Retinal pigment epithelial cell (primary cell): ENCODE measurements around the gene CDC20B.
"Not testable (repeated sequence)": the region's sequence is repeated elsewhere in the genome, so short reads cannot be mapped to it uniquely, and the experiment has no call there.

Experiments
- DNase-seq: peaks from one replicate; pipeline ENCODE4 v3.0.0-alpha.2; 2010; ENCODE audit warnings: low read depth
- H3K4me3 ChIP-seq: 2 replicates; pipeline ENCODE4 v1.5.1; 2011; ENCODE audit warnings: mild to moderate bottlenecking, low read length, control low read depth, moderate library complexity
- TF ChIP-seq, protein P1 (sequence below): conservative IDR thresholded peaks from 2 replicates; pipeline ENCODE4 v1.5.1; 2011; ENCODE audit warnings: low read depth, low read length, control low read depth, inconsistent platforms

CDC20B gene

DNA sequence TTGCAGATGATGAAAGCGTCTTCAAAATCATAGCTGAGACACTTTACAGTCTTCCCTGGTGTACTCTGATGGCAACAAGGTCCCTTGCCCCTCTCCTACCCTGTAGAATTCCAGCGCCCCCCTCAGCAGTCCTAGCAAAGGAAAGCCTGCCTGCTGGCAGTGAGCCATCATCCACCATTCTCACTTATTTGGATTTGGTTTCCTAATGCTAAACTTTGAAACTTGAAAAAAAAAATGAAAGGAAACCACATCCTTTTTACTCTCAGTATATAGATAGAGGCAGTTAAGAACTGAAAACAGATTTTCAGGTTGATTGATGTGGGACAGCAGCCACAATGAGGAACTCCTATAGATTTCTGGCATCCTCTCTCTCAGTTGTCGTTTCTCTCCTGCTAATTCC, 70.6 kb downstream of the CDC20B start, which contains the start of gene GZMA:
Gene GZMA, plus strand, starts transcription at position 299 of the 400 bp plus-strand sequence. Its CDS starts 37 bp downstream, at position 336.
- H3K4me3 ChIP-seq: no peak within 1 kb of the TSS
- TF ChIP-seq, protein P1, sequence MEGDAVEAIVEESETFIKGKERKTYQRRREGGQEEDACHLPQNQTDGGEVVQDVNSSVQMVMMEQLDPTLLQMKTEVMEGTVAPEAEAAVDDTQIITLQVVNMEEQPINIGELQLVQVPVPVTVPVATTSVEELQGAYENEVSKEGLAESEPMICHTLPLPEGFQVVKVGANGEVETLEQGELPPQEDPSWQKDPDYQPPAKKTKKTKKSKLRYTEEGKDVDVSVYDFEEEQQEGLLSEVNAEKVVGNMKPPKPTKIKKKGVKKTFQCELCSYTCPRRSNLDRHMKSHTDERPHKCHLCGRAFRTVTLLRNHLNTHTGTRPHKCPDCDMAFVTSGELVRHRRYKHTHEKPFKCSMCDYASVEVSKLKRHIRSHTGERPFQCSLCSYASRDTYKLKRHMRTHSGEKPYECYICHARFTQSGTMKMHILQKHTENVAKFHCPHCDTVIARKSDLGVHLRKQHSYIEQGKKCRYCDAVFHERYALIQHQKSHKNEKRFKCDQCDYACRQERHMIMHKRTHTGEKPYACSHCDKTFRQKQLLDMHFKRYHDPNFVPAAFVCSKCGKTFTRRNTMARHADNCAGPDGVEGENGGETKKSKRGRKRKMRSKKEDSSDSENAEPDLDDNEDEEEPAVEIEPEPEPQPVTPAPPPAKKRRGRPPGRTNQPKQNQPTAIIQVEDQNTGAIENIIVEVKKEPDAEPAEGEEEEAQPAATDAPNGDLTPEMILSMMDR: no peak

DNA sequence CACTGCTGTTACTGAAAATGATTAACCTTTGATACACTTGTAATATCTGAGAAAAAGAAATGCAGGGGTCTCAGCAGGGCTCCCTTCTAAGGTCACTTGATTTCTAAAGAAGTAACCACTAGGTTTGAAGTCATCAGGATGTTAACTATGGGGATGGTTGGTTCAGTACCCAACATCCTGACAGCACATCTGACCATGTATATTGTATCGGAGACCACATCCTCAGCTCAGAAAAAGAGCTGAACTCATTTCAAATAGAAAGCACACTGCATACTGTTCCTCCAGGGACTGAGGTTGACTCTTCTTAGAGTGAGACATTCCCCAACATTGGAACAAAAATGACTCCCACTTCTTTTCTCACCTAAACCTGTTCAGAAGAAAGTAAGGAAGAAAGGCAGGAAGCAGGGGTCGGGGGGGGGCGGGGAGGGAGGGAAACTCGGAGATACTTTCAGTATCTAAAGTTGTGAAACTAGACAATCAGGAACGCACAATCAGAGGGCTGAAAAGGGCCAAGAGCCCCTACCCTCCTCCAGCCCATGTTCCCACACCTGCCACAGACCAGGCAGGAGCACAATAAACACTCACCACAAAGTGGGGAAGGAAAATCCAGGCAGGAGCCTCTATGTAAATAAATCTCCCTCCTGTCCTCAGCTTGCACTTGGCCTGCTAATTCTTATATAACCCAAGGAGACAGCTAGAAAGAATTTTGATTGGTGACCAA, 71.3 kb downstream of the CDC20B start:
- DNase-seq: no peak
- TF ChIP-seq, protein P1: no peak
- no peak overlapping the region for H3K4me3 ChIP-seq

More for the DNA sequence above, 70.6 kb downstream of the CDC20B start, which contains the start of gene GZMA:
- no peak for DNase-seq

DNA sequence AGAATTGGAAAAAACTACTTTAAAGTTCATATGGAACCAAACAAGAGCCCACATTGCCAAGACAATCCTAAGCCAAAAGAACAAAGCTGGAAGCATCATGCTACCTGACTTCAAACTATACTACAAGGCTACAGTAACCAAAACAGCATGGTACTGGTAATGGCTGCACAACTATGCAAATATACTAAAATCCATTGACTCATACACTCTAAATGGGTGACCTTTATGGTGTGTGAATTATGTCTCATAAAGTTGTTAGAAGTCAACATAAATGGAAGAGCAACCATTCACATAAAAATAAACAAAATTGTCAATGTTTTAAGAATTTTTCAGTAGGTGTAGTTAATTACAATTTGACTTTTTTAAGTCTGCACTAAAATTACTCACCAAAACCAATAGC, 71.8 kb downstream of the CDC20B start:
- not testable (repeated sequence) for DNase-seq, H3K4me3 ChIP-seq

DNA sequence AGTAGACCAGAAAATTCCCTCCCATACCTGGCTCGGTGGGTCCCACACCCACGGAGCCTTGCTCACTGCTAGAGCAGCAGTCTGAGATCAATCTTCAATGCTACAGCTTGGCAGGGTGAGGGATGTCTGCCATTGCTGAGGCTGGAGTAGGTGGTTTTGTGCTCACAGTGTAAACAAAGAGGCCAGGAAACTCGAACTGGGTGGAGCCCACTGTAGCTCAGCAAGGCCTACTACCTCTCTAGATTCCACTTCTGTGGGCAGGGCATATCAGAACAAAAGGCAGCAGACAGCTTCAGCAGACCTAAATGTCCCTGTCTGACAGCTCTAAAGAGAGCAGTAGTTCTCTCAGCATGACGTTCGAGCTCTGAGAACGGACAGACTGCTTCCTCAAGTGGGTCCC, 76.1 kb downstream of the CDC20B start:
- TF ChIP-seq, protein P1: no peak
- H3K4me3 ChIP-seq: no peak overlapping the region
- DNase-seq: no peak

DNA sequence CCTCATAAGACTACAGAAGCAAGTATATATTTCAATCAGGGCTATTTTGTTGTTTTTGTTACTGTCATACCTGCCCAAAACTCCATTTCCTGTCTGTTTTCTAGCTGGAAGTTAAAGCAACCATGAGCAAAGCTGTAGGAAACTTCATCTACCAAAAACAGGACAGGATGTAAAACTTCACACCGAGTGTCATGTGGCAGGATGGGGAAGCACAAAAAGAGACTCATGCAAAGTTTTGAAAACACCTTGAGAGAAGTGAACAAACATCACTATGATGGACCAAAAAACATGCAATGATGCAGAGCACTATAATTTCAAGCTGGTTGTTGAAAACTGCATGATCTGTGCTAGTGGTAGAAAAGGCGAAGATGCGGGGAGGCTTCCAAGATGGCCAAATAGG, 76.8 kb downstream of the CDC20B start:
- H3K4me3 ChIP-seq: no peak overlapping the region
- no peak for DNase-seq
- TF ChIP-seq, protein P1: no peak

DNA sequence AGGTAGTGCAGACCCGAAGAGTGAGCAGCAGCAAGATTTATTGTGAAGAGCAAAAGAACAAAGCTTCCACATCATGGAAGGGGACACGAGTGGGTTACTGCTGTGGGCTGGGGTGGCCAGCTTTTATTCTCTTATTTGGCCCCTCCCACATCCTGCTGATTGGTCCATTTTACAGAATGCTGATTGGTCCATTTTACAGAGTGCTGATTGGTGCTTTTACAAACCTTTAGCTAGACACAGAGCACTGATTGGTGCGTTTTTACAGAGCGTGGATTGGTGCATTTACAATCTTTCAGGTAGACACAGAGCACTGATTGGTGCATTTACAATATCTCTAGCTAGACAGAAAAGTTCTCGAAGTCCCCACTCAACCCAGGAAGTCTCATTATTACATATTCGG, 82.0 kb downstream of the CDC20B start:
- DNase-seq, H3K4me3 ChIP-seq: not testable (repeated sequence)

DNA sequence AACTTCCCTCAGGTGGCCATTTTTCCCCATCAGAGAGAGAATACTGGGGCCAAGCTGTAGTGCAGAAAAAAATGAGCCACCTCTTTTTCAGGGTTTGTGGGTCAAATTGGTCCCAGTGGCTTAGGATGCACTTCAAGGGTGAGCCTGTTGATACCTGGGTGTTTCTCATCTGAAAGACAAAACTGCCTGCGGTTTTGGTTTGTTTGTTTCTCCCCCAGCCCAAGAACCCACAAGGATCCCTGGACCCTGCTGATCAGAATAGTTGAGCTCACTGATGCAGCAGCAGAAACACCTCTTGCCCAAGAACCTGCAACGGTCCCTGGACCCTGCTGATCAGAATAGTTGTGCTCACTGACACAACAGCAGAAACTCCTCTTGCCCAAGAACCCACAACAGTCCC, 83.7 kb downstream of the CDC20B start:
- H3K4me3 ChIP-seq, DNase-seq: not testable (repeated sequence)

DNA sequence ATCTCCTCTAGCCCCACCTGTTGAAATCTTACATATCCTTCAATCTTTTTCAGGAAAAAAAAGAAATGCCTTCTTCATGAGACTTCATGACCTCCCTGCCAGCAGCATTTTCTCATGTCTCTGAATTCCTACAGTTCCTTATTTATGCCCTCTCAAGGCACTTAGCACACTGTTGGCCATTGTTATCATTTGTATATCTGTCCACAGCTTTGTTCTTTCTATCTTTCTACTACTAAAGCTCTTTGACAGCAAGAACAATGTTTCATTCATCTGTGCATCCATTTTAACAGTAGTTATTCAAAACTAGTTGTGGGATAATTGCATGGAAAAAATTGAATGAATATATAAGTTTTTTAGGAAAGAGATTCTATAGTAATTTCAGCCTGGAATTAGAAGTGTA, 91.4 kb downstream of the CDC20B start:
- no peak for DNase-seq
- TF ChIP-seq, protein P1: no peak
- H3K4me3 ChIP-seq: no peak overlapping the region

DNA sequence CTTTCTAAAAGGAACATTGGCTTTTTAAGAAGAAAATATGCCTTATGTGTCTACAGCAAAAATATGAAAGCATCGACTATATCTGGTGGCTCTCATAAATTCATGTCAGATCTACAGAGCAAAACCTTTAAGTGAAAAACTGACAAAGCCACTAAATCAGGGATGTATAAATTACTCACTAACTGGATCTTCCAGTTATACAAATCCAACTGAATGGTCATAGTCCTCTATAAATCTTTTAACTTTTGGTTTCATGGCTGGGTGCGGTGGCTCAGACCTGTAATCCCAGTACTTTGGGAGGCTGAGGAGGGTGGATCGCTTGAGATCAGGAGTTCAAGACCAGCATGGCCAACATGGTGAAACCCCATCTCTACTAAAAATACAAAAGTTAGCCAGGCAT, 99.8 kb downstream of the CDC20B start:
- no peak overlapping the region for H3K4me3 ChIP-seq
- DNase-seq: no peak
- TF ChIP-seq, protein P1: no peak
